Neural crest cell (in vitro differentiated cells): ENCODE results near the gene STAG1. TPM values are rescaled to one million over a fixed set of nuclear protein-coding genes. Genes with fewer than 3 reads are reported as not detected.
"Not testable (repeated sequence)": the region's sequence is repeated elsewhere in the genome, so short reads cannot be mapped to it uniquely, and the experiment has no call there.

Experiments
- DNase-seq: peaks from one replicate; pipeline ENCODE4 v3.0.0; 2021; ENCODE audit warnings: low read depth, mixed read lengths, low spot score
- H3K27ac Mint-ChIP-seq: one replicate; pipeline ENCODE4 v1.8.0; 2021; ENCODE audit warnings: mild to moderate bottlenecking, mixed read lengths; ENCODE audit not compliant: unreplicated experiment
- H3K27me3 Mint-ChIP-seq: 2 replicates; pipeline ENCODE4 v1.8.0; 2021; ENCODE audit warnings: low read depth, mild to moderate bottlenecking, mixed read lengths
- H3K36me3 Mint-ChIP-seq: 2 replicates; pipeline ENCODE4 v1.8.0; 2021; ENCODE audit warnings: low read depth, mild to moderate bottlenecking, mixed read lengths
- H3K4me1 Mint-ChIP-seq: 2 replicates; pipeline ENCODE4 v1.8.0; 2021; ENCODE audit warnings: mixed read lengths
- H3K4me3 Mint-ChIP-seq: one replicate; pipeline ENCODE4 v1.8.0; 2021; ENCODE audit warnings: mild to moderate bottlenecking, mixed read lengths
- H3K9me3 Mint-ChIP-seq: 2 replicates; pipeline ENCODE4 v1.8.0; 2021; ENCODE audit warnings: mixed read lengths
- CTCF ChIP-seq: fragments of 200-600 bp; sonication (generic); conservative IDR thresholded peaks from 2 replicates; pipeline ENCODE4 v1.5.0; 2021; ENCODE audit warnings: antibody characterized with exemption, mild to moderate bottlenecking
- total RNA-seq: library from RNA; stranded (reverse); gene quantifications from 2 replicates; pipeline ENCODE4 v1.2.1, GENCODE V29; 2021

The STAG1 gene
- total RNA-seq, 1 donor from 2014 or later: 47.0 TPM

GRCh38 chr3:136667081-136667480, 85.1 kb downstream of the STAG1 start:
- no peak overlapping the region for H3K4me3 Mint-ChIP-seq
- no peak for TF ChIP-seq CTCF
- H3K36me3 Mint-ChIP-seq: peaks cover 7% of the 10 kb centered on the region
- H3K9me3 Mint-ChIP-seq: peaks cover 3% of the 10 kb centered on the region
- DNase-seq: no peak
- H3K27ac Mint-ChIP-seq: no peak overlapping the region
- no peaks in the 10 kb centered on the region for H3K27me3 Mint-ChIP-seq
- H3K4me1 Mint-ChIP-seq: peaks cover 12% of the 10 kb centered on the region

- not testable (repeated sequence) for H3K27ac Mint-ChIP-seq, DNase-seq, H3K4me3 Mint-ChIP-seq, H3K27me3 Mint-ChIP-seq, H3K36me3 Mint-ChIP-seq, H3K9me3 Mint-ChIP-seq
- peaks cover 18% of the 10 kb centered on the region for H3K4me1 Mint-ChIP-seq
These were observed 85.9 kb downstream of the STAG1 start for GRCh38 chr3:136666301-136666700.

GRCh38 chr3:136664771-136665170, 87.4 kb downstream of the STAG1 start:
- DNase-seq: no peak
- H3K4me3 Mint-ChIP-seq: no peak overlapping the region
- peaks cover 29% of the 10 kb centered on the region for H3K4me1 Mint-ChIP-seq
- H3K9me3 Mint-ChIP-seq: peaks cover 3% of the 10 kb centered on the region
- peaks cover 7% of the 10 kb centered on the region for H3K36me3 Mint-ChIP-seq
- no peaks in the 10 kb centered on the region for H3K27me3 Mint-ChIP-seq
- TF ChIP-seq CTCF: no peak
- peak overlapping the region; percentile 17 for H3K27ac Mint-ChIP-seq

- Mint-ChIP-seq H3K4me1 (peaks cover 47% of the 10 kb centered on the region), H3K27me3 (no peaks in the 10 kb centered on the region), H3K27ac (no peak overlapping the region), H3K36me3 (peaks cover 5% of the 10 kb centered on the region), H3K4me3 (no peak overlapping the region), H3K9me3 (no peaks in the 10 kb centered on the region)
- TF ChIP-seq CTCF: no peak
- no peak for DNase-seq
These were observed 90.9 kb downstream of the STAG1 start for GRCh38 chr3:136661282-136661681.

GRCh38 chr3:136658946-136659682, 93.1 kb downstream of the STAG1 start:
- Mint-ChIP-seq H3K36me3 (peaks cover 12% of the 10 kb centered on the region), H3K27me3 (no peaks in the 10 kb centered on the region), H3K4me1 (peaks cover 36% of the 10 kb centered on the region), H3K4me3 (peak overlapping the region; percentile 67), H3K27ac (peak overlapping the region; percentile 44), H3K9me3 (peaks cover 5% of the 10 kb centered on the region)
- DNase-seq: peak; percentile 27
- TF ChIP-seq CTCF: no peak

- no peak for TF ChIP-seq CTCF
- DNase-seq: no peak
- no peaks in the 10 kb centered on the region for H3K27me3 Mint-ChIP-seq
- no peak overlapping the region for H3K27ac Mint-ChIP-seq
- no peak overlapping the region for H3K4me3 Mint-ChIP-seq
- peaks cover 8% of the 10 kb centered on the region for H3K9me3 Mint-ChIP-seq
- H3K4me1 Mint-ChIP-seq: peaks cover 36% of the 10 kb centered on the region
- H3K36me3 Mint-ChIP-seq: peaks cover 19% of the 10 kb centered on the region
These were observed 94.7 kb downstream of the STAG1 start for GRCh38 chr3:136657526-136657925.
